IPS-NIHi7 (cell line): ENCODE data around the gene TNPO3.
A peak's percentile ranks its signal among the peaks of the same experiment; 100 is the strongest.

Experiments
- DNase-seq: peaks from one replicate; pipeline ENCODE4 v3.0.0; 2012; ENCODE audit warnings: mixed read lengths; ENCODE audit errors: extremely low spot score

TNPO3 gene

GRCh38 chr7:128906766-128907559, 147.9 kb downstream of the TNPO3 start:
- DNase-seq, result peak; percentile 3

GRCh38 chr7:128906001-128906765, 148.7 kb downstream of the TNPO3 start:
- DNase-seq, result no peak

- peak; percentile 72 for DNase-seq
Measured at GRCh38 chr7:128904381-128905197, 150.3 kb downstream of the TNPO3 start.
